DND-41 (cell line): ENCODE data around the gene KAZN.

Source experiments
- ATAC-seq: fragments of 200-7000 bp; cut with Tn5 transposase; 3 replicates; pipeline ENCODE4 v1.9.1; 2021; ENCODE audit warnings: low read depth; ENCODE audit not compliant: insufficient read depth
- DNase-seq: peaks from one replicate; pipeline ENCODE4 v3.0.0-alpha.2; 2020
- H2AFZ ChIP-seq: 2 replicates; pipeline ENCODE4 v1.6.0; 2012; ENCODE audit warnings: low read depth, low read length
- H3K27ac ChIP-seq: 2 replicates; pipeline ENCODE4 v1.5.1; 2012; ENCODE audit warnings: low read length, inconsistent platforms
- H3K27me3 ChIP-seq: fragments of 200-600 bp; sonication (generic); 2 replicates; pipeline ENCODE4 v1.6.0; 2012; ENCODE audit warnings: low read length, mild to moderate bottlenecking, inconsistent platforms; ENCODE audit not compliant: insufficient read depth, poor library complexity
- H3K36me3 ChIP-seq: 2 replicates; pipeline ENCODE4 v1.5.1; 2012; ENCODE audit warnings: low read length, inconsistent platforms; ENCODE audit not compliant: insufficient read depth
- H3K4me1 ChIP-seq: 2 replicates; pipeline ENCODE4 v1.5.1; 2012; ENCODE audit warnings: mild to moderate bottlenecking, low read length; ENCODE audit not compliant: insufficient read depth
- H3K4me2 ChIP-seq: 2 replicates; pipeline ENCODE4 v1.6.0; 2012; ENCODE audit warnings: mild to moderate bottlenecking, moderate library complexity, low read length, inconsistent platforms; ENCODE audit not compliant: insufficient read depth
- H3K4me3 ChIP-seq, 2 experiments: fragments of 200-600 bp in 1 of 2; shearing (Covaris generic) in 1 of 2; 2 replicates each; pipeline ENCODE4 v1.5.1; 2012 to 2016; ENCODE audit warnings: inconsistent platforms in 2 of 2, low read length in 2 of 2, mild to moderate bottlenecking in 2 of 2, low read depth in 1 of 2, moderate library complexity in 1 of 2
- H3K79me2 ChIP-seq: 2 replicates; pipeline ENCODE4 v1.6.0; 2012; ENCODE audit warnings: low read length, inconsistent platforms; ENCODE audit not compliant: insufficient read depth
- H3K9ac ChIP-seq: 2 replicates; pipeline ENCODE4 v1.6.0; 2012; ENCODE audit warnings: low read depth, mild to moderate bottlenecking, inconsistent platforms, low read length, moderate library complexity
- H3K9me3 ChIP-seq: 2 replicates; pipeline ENCODE4 v1.5.1; 2012; ENCODE audit warnings: low read length, moderate library complexity, mild to moderate bottlenecking, inconsistent platforms; ENCODE audit not compliant: insufficient read depth, severe bottlenecking
- H4K20me1 ChIP-seq: 2 replicates; pipeline ENCODE4 v1.6.0; 2012; ENCODE audit warnings: low read length; ENCODE audit not compliant: insufficient read depth
- CTCF ChIP-seq: IDR thresholded peaks from 2 replicates; pipeline ENCODE4 v1.5.1; 2012; ENCODE audit warnings: borderline replicate concordance, low read length, moderate library complexity, mild to moderate bottlenecking; ENCODE audit not compliant: poor library complexity, severe bottlenecking; ENCODE audit errors: extremely low read depth
- EZH2 ChIP-seq: IDR thresholded peaks from 3 replicates; pipeline ENCODE4 v1.6.1; 2012; ENCODE audit warnings: borderline replicate concordance, low read depth, mild to moderate bottlenecking, moderate library complexity, low read length, inconsistent platforms; ENCODE audit not compliant: severe bottlenecking

KAZN gene

GRCh38 chr1:15148475-15148874, 550.0 kb downstream of the KAZN start:
- Histone ChIP-seq H3K27me3 (peaks cover 60% of the 10 kb centered on the region), H3K4me3 (no peak overlapping the region)
- TF ChIP-seq EZH2 (no peak), CTCF (no peak)

GRCh38 chr1:15148941-15149340, 550.5 kb downstream of the KAZN start:
- DNase-seq (no peak), ATAC-seq (no peak)

More at GRCh38 chr1:15148475-15148874, 550.0 kb downstream of the KAZN start:
- no peaks in the 10 kb centered on the region for H3K79me2 ChIP-seq
- H3K9me3 ChIP-seq: no peaks in the 10 kb centered on the region
- DNase-seq (no peak), ATAC-seq (no peak)
- no peaks in the 10 kb centered on the region for H3K36me3 ChIP-seq
- no peak overlapping the region for H3K4me2 ChIP-seq
- H3K9ac ChIP-seq: no peak overlapping the region
- no peak overlapping the region for H2AFZ ChIP-seq
- H3K27ac ChIP-seq: no peak overlapping the region
- H3K4me1 ChIP-seq: no peaks in the 10 kb centered on the region
- peaks cover 6% of the 10 kb centered on the region; the same call in 1 of the 2 replicates for H4K20me1 ChIP-seq

GRCh38 chr1:15150376-15150775, 551.9 kb downstream of the KAZN start:
- Histone ChIP-seq H3K27me3 (peaks cover 53% of the 10 kb centered on the region), H4K20me1 (peaks cover 6% of the 10 kb centered on the region; the same call in 1 of the 2 replicates), H3K9ac (no peak overlapping the region), H3K4me1 (peaks cover under 1% of the 10 kb centered on the region; the same call in 1 of the 2 replicates), H3K79me2 (no peaks in the 10 kb centered on the region), H2AFZ (no peak overlapping the region), H3K4me2 (no peak overlapping the region), H3K9me3 (no peaks in the 10 kb centered on the region), H3K4me3 (no peak overlapping the region), H3K27ac (no peak overlapping the region), H3K36me3 (no peaks in the 10 kb centered on the region)
- ATAC-seq (no peak), DNase-seq (no peak)
- TF ChIP-seq CTCF (no peak), EZH2 (no peak)

More at GRCh38 chr1:15148941-15149340, 550.5 kb downstream of the KAZN start:
- Histone ChIP-seq H3K4me1 (no peaks in the 10 kb centered on the region), H3K79me2 (no peaks in the 10 kb centered on the region), H3K27me3 (peaks cover 60% of the 10 kb centered on the region), H3K9me3 (no peaks in the 10 kb centered on the region), H3K36me3 (no peaks in the 10 kb centered on the region), H3K9ac (no peak overlapping the region), H3K4me3 (no peak overlapping the region), H4K20me1 (peaks cover 6% of the 10 kb centered on the region; the same call in 1 of the 2 replicates), H3K4me2 (no peak overlapping the region), H2AFZ (no peak overlapping the region), H3K27ac (no peak overlapping the region)
- TF ChIP-seq CTCF: no peak
- TF ChIP-seq EZH2: no peak

- Histone ChIP-seq H3K4me1 (peaks cover 10% of the 10 kb centered on the region), H2AFZ (no peak overlapping the region), H3K9ac (no peak overlapping the region), H3K79me2 (no peaks in the 10 kb centered on the region), H3K27ac (no peak overlapping the region), H3K4me3 (no peak overlapping the region), H3K9me3 (no peaks in the 10 kb centered on the region), H3K4me2 (no peak overlapping the region), H3K27me3 (peaks cover 47% of the 10 kb centered on the region), H4K20me1 (peaks cover 6% of the 10 kb centered on the region; the same call in 1 of the 2 replicates), H3K36me3 (no peaks in the 10 kb centered on the region)
- no peak for TF ChIP-seq EZH2
- TF ChIP-seq CTCF: no peak
- ATAC-seq (no peak), DNase-seq (no peak)
Measured at GRCh38 chr1:15151377-15151806, 552.9 kb downstream of the KAZN start.
